Lung (tissue), 12 donors: ENCODE measurements around the gene SHC1. TPM values are rescaled to one million over a fixed set of nuclear protein-coding genes. Genes with fewer than 3 reads are reported as not detected.

ENCODE experiments used
- ATAC-seq: fragments of 200-7000 bp; cut with Tn5 transposase; one replicate; pipeline ENCODE4 v1.9.1; 2020; ENCODE audit warnings: moderate number of reproducible peaks; ENCODE audit not compliant: insufficient read depth, low FRiP score
- DNase-seq, 3 donors: peaks; one replicate each; pipeline ENCODE4 v3.0.0-alpha.2; 2013 to 2017
- H3K27ac ChIP-seq, 2 donors: one replicate each; pipeline ENCODE4 v1.5.1; 2013; ENCODE audit warnings: mild to moderate bottlenecking in 2 of 2, moderate library complexity in 2 of 2, control low read depth in 1 of 2, inconsistent platforms in 1 of 2, low read depth in 1 of 2, low read length in 1 of 2
- H3K27me3 ChIP-seq, 3 donors: one replicate each; pipeline ENCODE4 v1.5.1; 2013; ENCODE audit warnings: low read length in 2 of 3; ENCODE audit not compliant: control insufficient read depth in 3 of 3, insufficient read depth in 3 of 3
- H3K36me3 ChIP-seq, 4 donors: one replicate each; pipeline ENCODE4 v1.5.1; 2013; ENCODE audit warnings: low read length in 4 of 4, mild to moderate bottlenecking in 1 of 4, moderate library complexity in 1 of 4; ENCODE audit not compliant: control insufficient read depth in 4 of 4, insufficient read depth in 4 of 4
- H3K4me1 ChIP-seq, 5 donors: one replicate each; pipeline ENCODE4 v1.5.1; 2013; ENCODE audit warnings: low read length in 5 of 5, mild to moderate bottlenecking in 2 of 5, moderate library complexity in 1 of 5; ENCODE audit not compliant: control insufficient read depth in 5 of 5, insufficient read depth in 5 of 5
- H3K4me3 ChIP-seq: one replicate; pipeline ENCODE4 v1.5.1; 2013; ENCODE audit warnings: mild to moderate bottlenecking, control low read depth, moderate library complexity
- H3K9ac ChIP-seq, 2 donors: one replicate each; pipeline ENCODE4 v1.5.1; 2013; ENCODE audit warnings: low read length in 2 of 2, control low read depth in 1 of 2; ENCODE audit not compliant: insufficient read depth in 1 of 2
- H3K9me3 ChIP-seq, 4 donors: one replicate each; pipeline ENCODE4 v1.5.1; 2013; ENCODE audit warnings: low read length in 3 of 4, mild to moderate bottlenecking in 1 of 4, moderate library complexity in 1 of 4; ENCODE audit not compliant: control insufficient read depth in 4 of 4, insufficient read depth in 3 of 4
- CTCF ChIP-seq: IDR thresholded peaks from 2 replicates; pipeline ENCODE4 v1.5.1; 2012; ENCODE audit warnings: mild to moderate bottlenecking; ENCODE audit errors: control extremely low read depth, extremely low read depth
- WGBS, 2 donors: extraction: QIAGEN DNeasy Blood & Tissue Kit; methylation state at CpG; one replicate each; pipeline ENCODE4 v1.1.7; 2013; 5-methylcytosine and 5-hydroxymethylcytosine counted together
- polyA plus RNA-seq, 2 donors: library from polyadenylated mRNA; stranded (reverse); fragments of 200-250 nt; gene quantifications; one replicate each; pipeline ENCODE4 v1.2.1, GENCODE V29; 2013
- total RNA-seq, 2 donors: library from RNA; depleted of rRNA in 1 of 2; stranded (reverse); fragments of >200 nt in 1 of 2; gene quantifications; one replicate each; pipeline ENCODE4 v1.2.1, GENCODE V29; 2014 to 2021
- donor health status: control.
- donor health status: control.
- donor health status: Bipolar disorder and iron deficiency.
- donor health status: healthy.
- donor health status: DM: yes; HTN: yes; CAD: no.

The SHC1 gene
- total and polyA plus RNA-seq, 4 donors: 67.6 to 136 (median 93.8) TPM

DNA sequence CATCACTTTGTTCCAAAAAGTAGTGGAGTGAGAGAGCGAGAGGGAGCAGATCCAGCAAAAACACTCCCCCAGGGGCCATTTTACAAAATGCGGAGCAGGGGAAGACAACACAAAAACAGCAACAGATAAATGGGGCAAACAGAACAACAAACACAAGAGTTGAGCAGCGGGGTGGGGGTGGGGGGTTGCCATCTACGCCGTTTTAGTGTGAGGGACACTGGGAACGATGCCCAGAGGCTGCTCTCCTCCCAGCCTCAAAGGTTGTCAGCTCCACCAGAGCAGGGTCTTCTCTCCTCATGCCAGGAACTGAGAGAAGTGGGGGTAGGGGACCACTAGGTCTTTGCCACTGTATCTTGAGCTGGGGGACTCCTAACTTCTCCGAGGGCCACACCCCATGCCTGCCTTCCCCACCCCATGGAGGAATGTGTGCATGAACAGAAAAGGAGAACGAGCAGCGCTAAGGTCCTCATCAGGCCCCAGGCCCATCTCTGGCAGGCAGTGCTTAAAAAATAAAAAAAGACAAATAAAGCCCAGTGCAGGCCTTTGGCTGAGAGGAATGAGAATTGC is 13.4 kb downstream of the SHC1 start:
- Histone ChIP-seq H3K27me3 (no peaks in the 10 kb centered on the region), H3K27ac (peak overlapping the region in 1 of 2 donors; percentile 1), H3K9ac (peak overlapping the region in 1 of 2 donors; percentile 38), H3K4me1 (peaks cover 10 to 35% (median 22%) of the 10 kb centered on the region in 5 donors), H3K36me3 (peaks cover 0 to 9% (median 8%) of the 10 kb centered on the region in 4 donors), H3K9me3 (no peaks in the 10 kb centered on the region), H3K4me3 (no peak overlapping the region)
- ATAC-seq (no peak), DNase-seq (no peak)
- 60 to 64% methylated on average over 9 of the region's 9 CpGs for WGBS, 2 donors
- no peak for TF ChIP-seq CTCF

DNA sequence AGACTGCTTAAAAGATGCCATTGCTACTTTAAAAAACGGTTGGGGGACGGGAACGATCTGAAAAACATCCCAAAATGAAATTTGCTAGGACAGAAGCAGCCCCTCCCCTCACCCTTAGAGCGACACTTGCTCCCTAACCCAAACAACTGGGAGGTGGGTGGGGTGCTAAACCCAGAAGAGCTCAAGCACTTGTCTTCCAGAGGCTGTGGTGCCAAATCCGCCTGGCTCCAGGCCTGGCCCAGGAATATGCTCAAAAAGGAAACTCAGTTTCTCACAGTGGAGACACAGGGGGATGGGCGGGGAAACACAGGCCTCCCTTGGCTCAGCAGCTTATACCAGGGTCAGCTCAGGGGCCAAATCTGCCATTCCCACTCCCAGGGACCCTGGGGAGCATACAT is 14.0 kb downstream of the SHC1 start:
- 20 to 24% methylated on average over 6 of the region's 6 CpGs for WGBS, 2 donors
- H3K27me3 ChIP-seq: no peaks in the 10 kb centered on the region
- ATAC-seq: no peak

DNA sequence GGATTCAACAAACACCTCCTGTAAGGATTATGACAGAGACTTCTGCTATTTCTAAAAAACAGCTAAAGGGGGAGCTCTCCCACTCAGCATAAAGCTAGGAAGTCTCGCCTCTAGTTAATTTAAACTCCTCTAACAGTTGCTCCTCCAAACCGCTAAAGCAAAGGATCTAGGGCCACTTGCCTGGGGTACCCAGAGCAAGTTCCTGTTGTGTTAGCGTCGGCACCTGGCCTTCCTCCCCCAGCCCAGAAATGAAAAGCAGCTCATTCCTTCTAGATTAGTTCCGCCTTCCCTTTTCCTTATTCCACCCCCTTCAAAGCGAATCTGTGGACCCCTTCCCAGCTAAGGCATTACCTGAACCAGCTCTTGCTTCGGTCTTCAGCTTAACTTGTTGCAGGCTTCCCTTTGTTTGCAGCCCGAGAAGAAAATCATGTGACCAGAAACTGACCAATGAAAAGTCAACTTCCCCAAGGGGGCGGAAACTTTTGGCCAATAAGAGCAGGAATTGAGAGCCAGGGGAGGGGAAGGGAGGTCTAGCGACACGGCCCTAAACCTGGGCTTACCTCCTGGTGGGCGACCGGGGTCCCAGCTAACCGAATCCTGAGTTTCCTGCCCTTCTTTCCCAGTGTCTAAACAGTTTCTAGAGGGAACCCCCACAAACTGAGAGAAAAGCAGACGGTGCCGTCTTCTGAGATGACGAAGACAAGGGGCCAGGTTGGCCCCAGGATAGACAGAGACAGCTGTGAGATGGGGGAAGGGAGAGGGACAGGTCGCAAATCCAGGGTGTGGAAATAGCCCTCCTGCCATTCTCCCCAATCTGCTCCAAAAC is 14.6 kb downstream of the SHC1 start, which contains the start of gene PBXIP1:
Gene PBXIP1, minus strand, starts transcription at position 382 of the 826 bp plus-strand sequence. CDS start 2,378 bp downstream, outside the sequence.
- Histone ChIP-seq H3K36me3 (peaks cover 0 to 11% (median 9%) of the 10 kb centered on the region in 4 donors), H3K27ac (peak within 1 kb of the TSS; percentile 72 to 87), H3K27me3 (no peaks in the 10 kb centered on the region), H3K9me3 (no peaks in the 10 kb centered on the region), H3K4me1 (peaks cover 10 to 31% (median 22%) of the 10 kb centered on the region in 5 donors), H3K9ac (peak within 1 kb of the TSS; percentile 65 to 79), H3K4me3 (peak within 1 kb of the TSS; percentile 25)
- DNase-seq: peak; percentile 92 to 98 (median 98)
- no peak for TF ChIP-seq CTCF
- 0% methylated on average over 18 of the region's 18 CpGs for whole genome bisulfite sequencing, 2 donors
- peak; percentile 82 for ATAC-seq

More for the DNA sequence above, 14.0 kb downstream of the SHC1 start:
- peak in 1 of 3 donors; percentile 52 for DNase-seq
- Histone ChIP-seq H3K4me3 (peak overlapping the region; percentile 25), H3K4me1 (peaks cover 10 to 34% (median 22%) of the 10 kb centered on the region in 5 donors), H3K27ac (peak overlapping the region; percentile 70 to 87), H3K36me3 (peaks cover 0 to 9% (median 8%) of the 10 kb centered on the region in 4 donors), H3K9me3 (no peaks in the 10 kb centered on the region), H3K9ac (peak overlapping the region; percentile 65 to 77)
- no peak for TF ChIP-seq CTCF
